Liver (tissue), 3 donors: ENCODE data around the gene PTGIS.

Source experiments
- JUND ChIP-seq, 2 donors: IDR thresholded peaks; 2 replicates each; pipeline ENCODE4 v1.6.1; 2016; ENCODE audit warnings: antibody characterized with exemption in 2 of 2
- TF ChIP-seq, protein P1 (sequence below): fragments of 150-350 bp; IDR thresholded peaks from 2 replicates; pipeline ENCODE4 v1.5.1; 2017; ENCODE audit warnings: improper control_type of control experiment, low read depth, low read length; ENCODE audit not compliant: missing input control
- TF ChIP-seq, protein P2 (sequence below): IDR thresholded peaks from 2 replicates; pipeline ENCODE4 v1.6.1; 2016; ENCODE audit warnings: antibody characterized with exemption
- donor health status: healthy.
- donor health status: healthy.

DNA sequence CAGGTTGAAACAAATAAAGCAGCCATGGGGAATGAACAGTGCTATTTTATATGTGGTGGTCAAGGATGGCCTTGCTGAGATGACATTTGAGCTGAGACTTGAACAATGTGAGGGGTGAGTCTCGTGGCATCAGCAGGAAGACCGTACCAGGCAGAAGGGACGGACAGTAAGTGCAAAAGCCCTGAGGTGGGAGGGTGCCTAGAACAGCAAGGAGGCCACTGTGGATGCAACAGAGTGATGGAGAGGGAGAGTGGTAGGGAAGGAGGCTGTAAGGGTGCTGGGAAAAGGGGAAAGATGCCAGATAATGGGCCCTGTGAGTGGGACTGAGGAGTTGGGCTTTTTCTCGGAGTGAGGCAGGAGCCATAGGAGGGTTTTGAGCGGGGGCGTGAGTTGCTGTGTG lies 97.0 kb downstream of the PTGIS start:
- TF ChIP-seq, protein P1, sequence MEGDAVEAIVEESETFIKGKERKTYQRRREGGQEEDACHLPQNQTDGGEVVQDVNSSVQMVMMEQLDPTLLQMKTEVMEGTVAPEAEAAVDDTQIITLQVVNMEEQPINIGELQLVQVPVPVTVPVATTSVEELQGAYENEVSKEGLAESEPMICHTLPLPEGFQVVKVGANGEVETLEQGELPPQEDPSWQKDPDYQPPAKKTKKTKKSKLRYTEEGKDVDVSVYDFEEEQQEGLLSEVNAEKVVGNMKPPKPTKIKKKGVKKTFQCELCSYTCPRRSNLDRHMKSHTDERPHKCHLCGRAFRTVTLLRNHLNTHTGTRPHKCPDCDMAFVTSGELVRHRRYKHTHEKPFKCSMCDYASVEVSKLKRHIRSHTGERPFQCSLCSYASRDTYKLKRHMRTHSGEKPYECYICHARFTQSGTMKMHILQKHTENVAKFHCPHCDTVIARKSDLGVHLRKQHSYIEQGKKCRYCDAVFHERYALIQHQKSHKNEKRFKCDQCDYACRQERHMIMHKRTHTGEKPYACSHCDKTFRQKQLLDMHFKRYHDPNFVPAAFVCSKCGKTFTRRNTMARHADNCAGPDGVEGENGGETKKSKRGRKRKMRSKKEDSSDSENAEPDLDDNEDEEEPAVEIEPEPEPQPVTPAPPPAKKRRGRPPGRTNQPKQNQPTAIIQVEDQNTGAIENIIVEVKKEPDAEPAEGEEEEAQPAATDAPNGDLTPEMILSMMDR = no peak
- TF ChIP-seq, protein P2, sequence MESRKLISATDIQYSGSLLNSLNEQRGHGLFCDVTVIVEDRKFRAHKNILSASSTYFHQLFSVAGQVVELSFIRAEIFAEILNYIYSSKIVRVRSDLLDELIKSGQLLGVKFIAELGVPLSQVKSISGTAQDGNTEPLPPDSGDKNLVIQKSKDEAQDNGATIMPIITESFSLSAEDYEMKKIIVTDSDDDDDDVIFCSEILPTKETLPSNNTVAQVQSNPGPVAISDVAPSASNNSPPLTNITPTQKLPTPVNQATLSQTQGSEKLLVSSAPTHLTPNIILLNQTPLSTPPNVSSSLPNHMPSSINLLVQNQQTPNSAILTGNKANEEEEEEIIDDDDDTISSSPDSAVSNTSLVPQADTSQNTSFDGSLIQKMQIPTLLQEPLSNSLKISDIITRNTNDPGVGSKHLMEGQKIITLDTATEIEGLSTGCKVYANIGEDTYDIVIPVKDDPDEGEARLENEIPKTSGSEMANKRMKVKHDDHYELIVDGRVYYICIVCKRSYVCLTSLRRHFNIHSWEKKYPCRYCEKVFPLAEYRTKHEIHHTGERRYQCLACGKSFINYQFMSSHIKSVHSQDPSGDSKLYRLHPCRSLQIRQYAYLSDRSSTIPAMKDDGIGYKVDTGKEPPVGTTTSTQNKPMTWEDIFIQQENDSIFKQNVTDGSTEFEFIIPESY = no peak
- TF ChIP-seq JUND (IDR thresholded peaks at IDR 0.05) = no peak
